A673 (cell line): ENCODE measurements around the gene AQP7.
"Not testable (repeated sequence)": the region's sequence is repeated elsewhere in the genome, so short reads cannot be mapped to it uniquely, and the experiment has no call there.

Experiments used
- EZH2 ChIP-seq: fragments of 200-600 bp; sonication (generic); IDR thresholded peaks from 2 replicates; pipeline ENCODE4 v1.6.1; 2017; ENCODE audit warnings: borderline replicate concordance, low read depth, mild to moderate bottlenecking, mixed read lengths, antibody characterized with exemption, low read length; ENCODE audit not compliant: poor library complexity, severe bottlenecking
- TF ChIP-seq, protein P1 (sequence below): fragments of 300-800, 200-600 bp; sonication (generic); conservative IDR thresholded peaks from 2 replicates; pipeline ENCODE4 v1.5.1; 2017; ENCODE audit warnings: low read depth, mild to moderate bottlenecking, antibody characterized with exemption, low read length, moderate library complexity, mixed read lengths

DNA sequence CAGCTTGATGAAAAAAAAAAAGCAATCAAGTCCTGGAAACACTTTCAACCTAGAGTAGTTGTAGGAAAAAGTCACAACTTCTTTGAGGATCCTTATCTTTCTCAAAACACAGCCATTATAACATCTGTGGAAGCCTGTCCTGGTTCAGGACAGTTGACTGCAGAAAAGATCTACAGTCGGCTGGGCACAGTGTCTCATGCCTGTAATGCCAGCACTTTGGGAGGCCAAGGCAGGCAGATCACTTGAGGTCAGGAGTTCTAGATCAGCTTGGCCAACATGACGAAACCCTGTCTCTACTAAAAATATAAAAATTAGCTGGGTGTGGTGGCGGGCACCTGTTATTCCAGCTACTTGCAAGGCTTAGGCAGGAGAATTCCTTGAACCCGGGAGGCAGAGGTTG lies 37.6 kb downstream of the AQP7 start:
- TF ChIP-seq EZH2: not testable (repeated sequence)
- TF ChIP-seq, protein P1, sequence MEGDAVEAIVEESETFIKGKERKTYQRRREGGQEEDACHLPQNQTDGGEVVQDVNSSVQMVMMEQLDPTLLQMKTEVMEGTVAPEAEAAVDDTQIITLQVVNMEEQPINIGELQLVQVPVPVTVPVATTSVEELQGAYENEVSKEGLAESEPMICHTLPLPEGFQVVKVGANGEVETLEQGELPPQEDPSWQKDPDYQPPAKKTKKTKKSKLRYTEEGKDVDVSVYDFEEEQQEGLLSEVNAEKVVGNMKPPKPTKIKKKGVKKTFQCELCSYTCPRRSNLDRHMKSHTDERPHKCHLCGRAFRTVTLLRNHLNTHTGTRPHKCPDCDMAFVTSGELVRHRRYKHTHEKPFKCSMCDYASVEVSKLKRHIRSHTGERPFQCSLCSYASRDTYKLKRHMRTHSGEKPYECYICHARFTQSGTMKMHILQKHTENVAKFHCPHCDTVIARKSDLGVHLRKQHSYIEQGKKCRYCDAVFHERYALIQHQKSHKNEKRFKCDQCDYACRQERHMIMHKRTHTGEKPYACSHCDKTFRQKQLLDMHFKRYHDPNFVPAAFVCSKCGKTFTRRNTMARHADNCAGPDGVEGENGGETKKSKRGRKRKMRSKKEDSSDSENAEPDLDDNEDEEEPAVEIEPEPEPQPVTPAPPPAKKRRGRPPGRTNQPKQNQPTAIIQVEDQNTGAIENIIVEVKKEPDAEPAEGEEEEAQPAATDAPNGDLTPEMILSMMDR: not testable (repeated sequence)
